Naive thymus-derived CD4-positive, alpha-beta T cell (primary cell): ENCODE results near the gene CCDC92B. TPM values are rescaled to one million over a fixed set of nuclear protein-coding genes. Genes with fewer than 3 reads are reported as not detected.
A peak's percentile ranks its signal among the peaks of the same experiment; 100 is the strongest.

Source experiments
- ATAC-seq: fragments of 150-1000 bp; cut with Tn5 transposase; 2 replicates; pipeline ENCODE4 v1.10.0; 2021; ENCODE audit warnings: mild to moderate bottlenecking, moderate library complexity
- CTCF ChIA-PET: fragments of 350-600 bp; sonication (Branson Sonifier 250); formaldehyde crosslinking; loops from one replicate; lab custom pipeline; 2021; ENCODE audit warnings: antibody characterized with exemption; lab: Charles Lee
- POLR2A ChIA-PET: fragments of 350-600 bp; sonication (Branson Sonifier 250); formaldehyde crosslinking; loops from one replicate; lab custom pipeline; 2021; ENCODE audit warnings: antibody characterized with exemption, inconsistent platforms; lab: Charles Lee
- DNase-seq, 9 donors: peaks; one replicate each; pipeline versions ENCODE4 v3.0.0 to v3.0.0-alpha.2; 2020 to 2022; ENCODE audit warnings: mixed read lengths in 1 of 9
- H3K27ac ChIP-seq: one replicate; pipeline ENCODE4 v1.7.0; 2013; ENCODE audit warnings: mild to moderate bottlenecking, low read depth, low read length, moderate library complexity
- H3K27me3 ChIP-seq, 2 donors: one replicate each; pipeline ENCODE4 v1.7.0; 2013; ENCODE audit warnings: low read length in 2 of 2, mild to moderate bottlenecking in 2 of 2, moderate library complexity in 2 of 2; ENCODE audit not compliant: control insufficient read depth in 2 of 2, insufficient read depth in 2 of 2
- H3K36me3 ChIP-seq, 3 experiments: 1 replicate in 2 of 3; 2 replicates in 1 of 3; pipeline ENCODE4 v1.7.0; 2013; ENCODE audit warnings: low read length in 3 of 3, mild to moderate bottlenecking in 3 of 3, moderate library complexity in 1 of 3; ENCODE audit not compliant: insufficient read depth in 3 of 3, control insufficient read depth in 2 of 3
- H3K4me1 ChIP-seq, 2 donors: one replicate each; pipeline ENCODE4 v1.7.0; 2013; ENCODE audit warnings: low read length in 2 of 2, mild to moderate bottlenecking in 2 of 2, moderate library complexity in 1 of 2; ENCODE audit not compliant: control insufficient read depth in 2 of 2, insufficient read depth in 2 of 2
- H3K4me3 ChIP-seq: 2 replicates; pipeline ENCODE4 v1.7.0; 2013; ENCODE audit warnings: mild to moderate bottlenecking, low read length
- H3K9me3 ChIP-seq, 3 experiments: 1 replicate in 2 of 3; 2 replicates in 1 of 3; pipeline ENCODE4 v1.7.0; 2013; ENCODE audit warnings: low read length in 3 of 3; ENCODE audit not compliant: control insufficient read depth in 2 of 3
- H3K27ac Mint-ChIP-seq, 9 donors: one replicate each; pipeline ENCODE4 v1.8.0; 2020 to 2022; ENCODE audit warnings: mixed read lengths in 9 of 9, mild to moderate bottlenecking in 8 of 9, moderate library complexity in 5 of 9, inconsistent platforms in 2 of 9
- H3K27me3 Mint-ChIP-seq, 5 donors: one replicate each; pipeline ENCODE4 v1.8.0; 2021 to 2022; ENCODE audit warnings: mixed read lengths in 5 of 5, mild to moderate bottlenecking in 1 of 5
- H3K36me3 Mint-ChIP-seq, 5 donors: one replicate each; pipeline ENCODE4 v1.8.0; 2020 to 2022; ENCODE audit warnings: mixed read lengths in 5 of 5, mild to moderate bottlenecking in 3 of 5, inconsistent platforms in 1 of 5
- H3K4me1 Mint-ChIP-seq, 7 donors: one replicate each; pipeline ENCODE4 v1.8.0; 2020 to 2022; ENCODE audit warnings: mixed read lengths in 7 of 7, mild to moderate bottlenecking in 3 of 7, inconsistent platforms in 1 of 7
- H3K4me3 Mint-ChIP-seq, 10 donors: one replicate each; pipeline ENCODE4 v1.8.0; 2020 to 2022; ENCODE audit warnings: mild to moderate bottlenecking in 10 of 10, mixed read lengths in 10 of 10, moderate library complexity in 6 of 10, inconsistent platforms in 2 of 10
- H3K9me3 Mint-ChIP-seq, 11 donors: one replicate each; pipeline ENCODE4 v1.8.0; 2020 to 2022; ENCODE audit warnings: mixed read lengths in 11 of 11, mild to moderate bottlenecking in 4 of 11, inconsistent platforms in 1 of 11, moderate library complexity in 1 of 11
- intact Hi-C, 2 donors: fragments of 100-400 bp; cut with micrococcal nuclease; formaldehyde crosslinking; loops; one replicate each; pipeline ENCODE4 v1.15.1; 2023
- polyA plus RNA-seq, 2 donors: library from polyadenylated mRNA; unstranded; fragments of 300-500 nt; fragmentation: Illumina TruSeq; gene quantifications; one replicate each; pipeline ENCODE4 v1.2.3, GENCODE V29; 2021
- total RNA-seq, 6 experiments: library from RNA in 5 of 6; stranded (reverse) in 5 of 6; gene quantifications; 1 replicate in 5 of 6; 2 replicates in 1 of 6; pipeline ENCODE4 v1.2.3 and lab custom pipeline; 2021 to 2026

CCDC92B gene
- total and polyA plus RNA-seq, 7 experiments from 2014 or later = 0.12 to 0.54 (median 0.22) TPM; not detected in 2

GRCh38 chr17:2704031-2704889 is 45.2 kb downstream of the CCDC92B start:
- Mint-ChIP-seq H3K27ac (no peak overlapping the region), H3K36me3 (peaks cover 0 to 14% (median 0%) of the 10 kb centered on the region in 5 donors), H3K27me3 (no peaks in the 10 kb centered on the region), H3K4me3 (no peak overlapping the region), H3K9me3 (no peaks in the 10 kb centered on the region), H3K4me1 (peaks cover 11 to 25% (median 22%) of the 10 kb centered on the region in 7 donors)
- H3K36me3 ChIP-seq = peaks cover 0 to 53% (median 8%) of the 10 kb centered on the region in 3 experiments
- peaks cover 6 to 11% of the 10 kb centered on the region in 2 donors for H3K4me1 ChIP-seq
- ATAC-seq (no peak), DNase-seq (no peak)
- ChIA-PET POLR2A (no interaction called here), CTCF (no interaction called here)
- H3K4me3 ChIP-seq = no peak overlapping the region
- H3K9me3 ChIP-seq = no peaks in the 10 kb centered on the region
- no peak overlapping the region for H3K27ac ChIP-seq
- intact Hi-C loops = no loop called here
- no peaks in the 10 kb centered on the region for H3K27me3 ChIP-seq

GRCh38 chr17:2703606-2704005 is 45.8 kb downstream of the CCDC92B start:
- peaks cover 0 to 60% (median 10%) of the 10 kb centered on the region in 3 experiments for H3K36me3 ChIP-seq
- no peaks in the 10 kb centered on the region for H3K27me3 Mint-ChIP-seq
- H3K27ac ChIP-seq = no peak overlapping the region
- H3K9me3 ChIP-seq = no peaks in the 10 kb centered on the region
- H3K4me1 Mint-ChIP-seq = peaks cover 5 to 19% (median 16%) of the 10 kb centered on the region in 7 donors
- no peak overlapping the region for H3K4me3 Mint-ChIP-seq
- H3K4me1 ChIP-seq = peaks cover 3 to 4% of the 10 kb centered on the region in 2 donors
- peaks cover 0 to 14% (median 0%) of the 10 kb centered on the region in 5 donors for H3K36me3 Mint-ChIP-seq
- H3K4me3 ChIP-seq = no peak overlapping the region
- ChIA-PET POLR2A (no interaction called here), CTCF (no interaction called here)
- no peaks in the 10 kb centered on the region for H3K9me3 Mint-ChIP-seq
- intact Hi-C loops = no loop called here
- H3K27ac Mint-ChIP-seq = no peak overlapping the region
- H3K27me3 ChIP-seq = no peaks in the 10 kb centered on the region
- DNase-seq (no peak), ATAC-seq (no peak)

GRCh38 chr17:2703181-2703580 is 46.3 kb downstream of the CCDC92B start:
- Histone ChIP-seq H3K4me3 (no peak overlapping the region), H3K36me3 (peaks cover 0 to 64% (median 10%) of the 10 kb centered on the region in 3 experiments), H3K27ac (no peak overlapping the region), H3K9me3 (no peaks in the 10 kb centered on the region), H3K4me1 (peaks cover 0 to 3% of the 10 kb centered on the region in 2 donors), H3K27me3 (no peaks in the 10 kb centered on the region)
- Mint-ChIP-seq H3K9me3 (no peaks in the 10 kb centered on the region), H3K36me3 (peaks cover 0 to 17% (median 0%) of the 10 kb centered on the region in 5 donors), H3K4me3 (no peak overlapping the region), H3K27ac (no peak overlapping the region), H3K27me3 (no peaks in the 10 kb centered on the region), H3K4me1 (peaks cover 4 to 15% (median 13%) of the 10 kb centered on the region in 7 donors)
- ATAC-seq (no peak), DNase-seq (no peak)
- intact Hi-C loops = no loop called here
- ChIA-PET POLR2A (no interaction called here), CTCF (no interaction called here)

- H3K9me3 Mint-ChIP-seq = no peaks in the 10 kb centered on the region
- peaks cover 0 to 74% (median 10%) of the 10 kb centered on the region in 3 experiments for H3K36me3 ChIP-seq
- POLR2A ChIA-PET = no interaction called here
- CTCF ChIA-PET = interaction anchor here (0.7 kb wide), 1 partner anchor 57 kb away, joined by 3 read pairs; no protein-coding TSS in a partner anchor
- no peak overlapping the region for H3K4me3 Mint-ChIP-seq
- H3K27me3 Mint-ChIP-seq = no peaks in the 10 kb centered on the region
- H3K27me3 ChIP-seq = no peaks in the 10 kb centered on the region
- no peak overlapping the region for H3K27ac ChIP-seq
- peaks cover 4 to 13% (median 11%) of the 10 kb centered on the region in 7 donors for H3K4me1 Mint-ChIP-seq
- H3K4me3 ChIP-seq = no peak overlapping the region
- H3K4me1 ChIP-seq = peaks cover 0 to 3% of the 10 kb centered on the region in 2 donors
- ATAC-seq (peak; percentile 26), DNase-seq (no peak)
- intact Hi-C loops = no loop called here
- peaks cover 0 to 19% (median 0%) of the 10 kb centered on the region in 5 donors for H3K36me3 Mint-ChIP-seq
- H3K9me3 ChIP-seq = no peaks in the 10 kb centered on the region
- peak overlapping the region in 1 of 9 donors; percentile 18 for H3K27ac Mint-ChIP-seq
Observed at GRCh38 chr17:2701996-2702741, 47.3 kb downstream of the CCDC92B start.

GRCh38 chr17:2701161-2701995 is 48.1 kb downstream of the CCDC92B start:
- Mint-ChIP-seq H3K4me1 (peaks cover 4 to 11% (median 8%) of the 10 kb centered on the region in 7 donors), H3K27ac (no peak overlapping the region), H3K4me3 (no peak overlapping the region), H3K36me3 (peaks cover 0 to 19% (median 0%) of the 10 kb centered on the region in 5 donors), H3K9me3 (no peaks in the 10 kb centered on the region), H3K27me3 (no peaks in the 10 kb centered on the region)
- CTCF ChIA-PET = no interaction called here
- no peaks in the 10 kb centered on the region for H3K9me3 ChIP-seq
- H3K4me1 ChIP-seq = peaks cover 0 to 3% of the 10 kb centered on the region in 2 donors
- no peak overlapping the region for H3K27ac ChIP-seq
- peaks cover 0 to 81% (median 10%) of the 10 kb centered on the region in 3 experiments for H3K36me3 ChIP-seq
- DNase-seq = no peak
- ATAC-seq = no peak
- POLR2A ChIA-PET = no interaction called here
- H3K27me3 ChIP-seq = no peaks in the 10 kb centered on the region
- no peak overlapping the region for H3K4me3 ChIP-seq
- intact Hi-C loops = no loop called here

- POLR2A ChIA-PET = no interaction called here
Observed at GRCh38 chr17:2700491-2701141, 48.8 kb downstream of the CCDC92B start.

More at GRCh38 chr17:2700491-2701141, 48.8 kb downstream of the CCDC92B start:
- intact Hi-C loops = no loop called here
- CTCF ChIA-PET = no interaction called here
- Histone ChIP-seq H3K36me3 (peaks cover 0 to 88% (median 10%) of the 10 kb centered on the region in 3 experiments), H3K4me1 (peaks cover 0 to 3% of the 10 kb centered on the region in 2 donors), H3K9me3 (no peaks in the 10 kb centered on the region), H3K27me3 (no peaks in the 10 kb centered on the region), H3K27ac (no peak overlapping the region), H3K4me3 (no peak overlapping the region)
- H3K4me1 Mint-ChIP-seq = peaks cover 3 to 10% (median 4%) of the 10 kb centered on the region in 7 donors
- no peak overlapping the region for H3K4me3 Mint-ChIP-seq
- no peaks in the 10 kb centered on the region for H3K27me3 Mint-ChIP-seq
- no peak for ATAC-seq
- no peaks in the 10 kb centered on the region for H3K9me3 Mint-ChIP-seq
- peaks cover 0 to 19% (median 0%) of the 10 kb centered on the region in 5 donors for H3K36me3 Mint-ChIP-seq
- no peak for DNase-seq
- no peak overlapping the region for H3K27ac Mint-ChIP-seq
